ENCODE data around the gene C1GALT1.

Gene C1GALT1

GRCh38 chr7:7290429-7291122 is 108.2 kb downstream of the C1GALT1 start:
- DNase-seq, result no peak

GRCh38 chr7:7292085-7292484 is 109.7 kb downstream of the C1GALT1 start:
- no peak for DNase-seq

- no peak for DNase-seq
Observed at GRCh38 chr7:7292608-7293007, 110.3 kb downstream of the C1GALT1 start.

GRCh38 chr7:7293092-7293491 is 110.7 kb downstream of the C1GALT1 start:
- DNase-seq, result no peak

GRCh38 chr7:7294911-7295310 is 112.6 kb downstream of the C1GALT1 start:
- no peak for DNase-seq
